ENCODE measurements around the gene TMEM145. TPM values are rescaled to one million over a fixed set of nuclear protein-coding genes. Genes with fewer than 3 reads are reported as not detected.

Gene TMEM145
- total RNA-seq, 1 experiment from 2014 or later = 3.0 TPM

DNA sequence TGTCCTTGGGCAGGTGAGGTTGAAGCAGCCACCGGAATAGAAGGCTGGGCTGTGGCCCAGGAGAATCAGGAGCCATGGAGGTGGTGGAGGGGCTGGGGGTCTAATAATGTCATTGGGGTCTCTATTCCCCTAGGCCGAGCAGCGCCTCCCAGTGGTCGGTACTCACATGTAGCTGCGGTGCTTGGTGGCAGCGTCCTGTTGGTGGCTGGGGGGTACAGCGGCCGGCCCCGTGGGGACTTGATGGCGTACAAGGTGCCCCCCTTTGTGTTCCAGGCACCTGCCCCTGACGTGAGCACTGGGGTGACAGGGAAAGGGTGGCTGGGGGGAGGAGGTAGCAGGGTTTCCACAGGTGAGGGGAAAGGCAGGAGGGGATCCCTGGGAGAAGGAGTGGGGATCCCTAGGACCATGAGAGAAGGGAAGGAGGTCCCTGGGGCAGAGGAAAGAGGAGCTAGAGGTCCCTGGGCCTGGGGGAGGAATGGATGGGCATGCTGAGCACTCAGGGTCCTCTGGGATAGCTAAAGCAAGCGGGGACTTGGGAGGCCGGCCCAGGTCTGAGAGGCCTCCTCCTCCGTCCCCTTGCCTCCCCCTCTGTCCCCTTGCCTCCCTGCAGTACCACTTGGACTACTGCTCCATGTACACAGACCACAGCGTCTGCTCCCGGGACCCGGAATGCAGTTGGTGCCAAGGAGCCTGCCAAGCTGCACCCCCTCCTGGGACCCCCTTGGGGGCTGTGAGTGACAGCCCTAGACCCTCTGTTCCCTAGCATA is 30.4 kb downstream of the TMEM145 start:
- ChIA-PET POLR2A (no interaction called here), CTCF (no interaction called here)
- intact Hi-C loops (cut with micrococcal nuclease; ENCODE audit: unreplicated experiment) (no loop called here), in situ Hi-C loops (cut with HindIII; ENCODE audit: low pct_unique_long_range_greater_than_20kb, low sequenced_read_pairs) (no loop called here)
- H3K27me3 ChIP-seq (ENCODE audit: control insufficient read depth, insufficient read depth, low read length) = no peaks in the 10 kb centered on the region
- H3K4me1 ChIP-seq (ENCODE audit: control insufficient read depth, insufficient read depth, low read length) = no peaks in the 10 kb centered on the region
- no TSS peak for BruUV-seq (replicated peaks)
- no peak for ATAC-seq
- no peak overlapping the region for H3K4me3 ChIP-seq (ENCODE audit: low read depth in 2 of 2, low read length in 2 of 2)
- no peaks in the 10 kb centered on the region for H3K9me3 ChIP-seq (ENCODE audit: control insufficient read depth, insufficient read depth, low read depth, low read length)
- H3K27ac ChIP-seq (ENCODE audit: low read length) = no peak overlapping the region
- no peaks in the 10 kb centered on the region for H3K36me3 ChIP-seq (ENCODE audit: control insufficient read depth, insufficient read depth, low read length)
- TF ChIP-seq, protein P1, sequence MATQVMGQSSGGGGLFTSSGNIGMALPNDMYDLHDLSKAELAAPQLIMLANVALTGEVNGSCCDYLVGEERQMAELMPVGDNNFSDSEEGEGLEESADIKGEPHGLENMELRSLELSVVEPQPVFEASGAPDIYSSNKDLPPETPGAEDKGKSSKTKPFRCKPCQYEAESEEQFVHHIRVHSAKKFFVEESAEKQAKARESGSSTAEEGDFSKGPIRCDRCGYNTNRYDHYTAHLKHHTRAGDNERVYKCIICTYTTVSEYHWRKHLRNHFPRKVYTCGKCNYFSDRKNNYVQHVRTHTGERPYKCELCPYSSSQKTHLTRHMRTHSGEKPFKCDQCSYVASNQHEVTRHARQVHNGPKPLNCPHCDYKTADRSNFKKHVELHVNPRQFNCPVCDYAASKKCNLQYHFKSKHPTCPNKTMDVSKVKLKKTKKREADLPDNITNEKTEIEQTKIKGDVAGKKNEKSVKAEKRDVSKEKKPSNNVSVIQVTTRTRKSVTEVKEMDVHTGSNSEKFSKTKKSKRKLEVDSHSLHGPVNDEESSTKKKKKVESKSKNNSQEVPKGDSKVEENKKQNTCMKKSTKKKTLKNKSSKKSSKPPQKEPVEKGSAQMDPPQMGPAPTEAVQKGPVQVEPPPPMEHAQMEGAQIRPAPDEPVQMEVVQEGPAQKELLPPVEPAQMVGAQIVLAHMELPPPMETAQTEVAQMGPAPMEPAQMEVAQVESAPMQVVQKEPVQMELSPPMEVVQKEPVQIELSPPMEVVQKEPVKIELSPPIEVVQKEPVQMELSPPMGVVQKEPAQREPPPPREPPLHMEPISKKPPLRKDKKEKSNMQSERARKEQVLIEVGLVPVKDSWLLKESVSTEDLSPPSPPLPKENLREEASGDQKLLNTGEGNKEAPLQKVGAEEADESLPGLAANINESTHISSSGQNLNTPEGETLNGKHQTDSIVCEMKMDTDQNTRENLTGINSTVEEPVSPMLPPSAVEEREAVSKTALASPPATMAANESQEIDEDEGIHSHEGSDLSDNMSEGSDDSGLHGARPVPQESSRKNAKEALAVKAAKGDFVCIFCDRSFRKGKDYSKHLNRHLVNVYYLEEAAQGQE (IDR thresholded peaks at IDR 0.05; ENCODE audit: insufficient read depth in 1 of 2, low read depth in 2 of 2, low read length in 1 of 2) = no peak
- no peak for TF ChIP-seq POLR2AphosphoS5 (IDR thresholded peaks at IDR 0.05; ENCODE audit: low read depth, low read length)
- no peak for TF ChIP-seq TCF7L2 (IDR thresholded peaks at IDR 0.05; ENCODE audit: low read depth, low read length)
- TF ChIP-seq, protein P2, sequence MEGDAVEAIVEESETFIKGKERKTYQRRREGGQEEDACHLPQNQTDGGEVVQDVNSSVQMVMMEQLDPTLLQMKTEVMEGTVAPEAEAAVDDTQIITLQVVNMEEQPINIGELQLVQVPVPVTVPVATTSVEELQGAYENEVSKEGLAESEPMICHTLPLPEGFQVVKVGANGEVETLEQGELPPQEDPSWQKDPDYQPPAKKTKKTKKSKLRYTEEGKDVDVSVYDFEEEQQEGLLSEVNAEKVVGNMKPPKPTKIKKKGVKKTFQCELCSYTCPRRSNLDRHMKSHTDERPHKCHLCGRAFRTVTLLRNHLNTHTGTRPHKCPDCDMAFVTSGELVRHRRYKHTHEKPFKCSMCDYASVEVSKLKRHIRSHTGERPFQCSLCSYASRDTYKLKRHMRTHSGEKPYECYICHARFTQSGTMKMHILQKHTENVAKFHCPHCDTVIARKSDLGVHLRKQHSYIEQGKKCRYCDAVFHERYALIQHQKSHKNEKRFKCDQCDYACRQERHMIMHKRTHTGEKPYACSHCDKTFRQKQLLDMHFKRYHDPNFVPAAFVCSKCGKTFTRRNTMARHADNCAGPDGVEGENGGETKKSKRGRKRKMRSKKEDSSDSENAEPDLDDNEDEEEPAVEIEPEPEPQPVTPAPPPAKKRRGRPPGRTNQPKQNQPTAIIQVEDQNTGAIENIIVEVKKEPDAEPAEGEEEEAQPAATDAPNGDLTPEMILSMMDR (IDR thresholded peaks at IDR 0.05) = no peak
- TF ChIP-seq SIN3A (IDR thresholded peaks at IDR 0.05; ENCODE audit: borderline replicate concordance, insufficient read depth, low read depth, low read length) = no peak
- no peak for DNase-seq (ENCODE audit: low read depth, low spot score)

- ChIA-PET POLR2A (no interaction called here), CTCF (no interaction called here)
- TF ChIP-seq TCF7L2 (IDR thresholded peaks at IDR 0.05; ENCODE audit: low read depth, low read length) (no peak), SIN3A (IDR thresholded peaks at IDR 0.05; ENCODE audit: borderline replicate concordance, insufficient read depth, low read depth, low read length) (no peak), POLR2AphosphoS5 (IDR thresholded peaks at IDR 0.05; ENCODE audit: low read depth, low read length) (no peak)
- TF ChIP-seq, protein P1 (IDR thresholded peaks at IDR 0.05; ENCODE audit: insufficient read depth in 1 of 2, low read depth in 2 of 2, low read length in 1 of 2) = no peak
- TF ChIP-seq, protein P2 (IDR thresholded peaks at IDR 0.05) = no peak
- in situ Hi-C loops (cut with HindIII; ENCODE audit: low pct_unique_long_range_greater_than_20kb, low sequenced_read_pairs) = no loop called here
- ATAC-seq = no peak
- H3K36me3 ChIP-seq (ENCODE audit: control insufficient read depth, insufficient read depth, low read length) = no peaks in the 10 kb centered on the region
- DNase-seq (ENCODE audit: low read depth, low spot score) = no peak
- no peaks in the 10 kb centered on the region for H3K9me3 ChIP-seq (ENCODE audit: control insufficient read depth, insufficient read depth, low read depth, low read length)
- no peak overlapping the region for H3K4me3 ChIP-seq (ENCODE audit: low read depth in 2 of 2, low read length in 2 of 2)
- no TSS peak for BruUV-seq (replicated peaks)
- H3K4me1 ChIP-seq (ENCODE audit: control insufficient read depth, insufficient read depth, low read length) = no peaks in the 10 kb centered on the region
- H3K27ac ChIP-seq (ENCODE audit: low read length) = no peak overlapping the region
- intact Hi-C loops (cut with micrococcal nuclease; ENCODE audit: unreplicated experiment) = no loop called here
- no peaks in the 10 kb centered on the region for H3K27me3 ChIP-seq (ENCODE audit: control insufficient read depth, insufficient read depth, low read length)
Observed at GRCh38 chr19:42344336-42344893, 31.3 kb downstream of the TMEM145 start.

All from Panc1 (cell line).